Activated naive CD8-positive, alpha-beta T cell treated with anti-CD3 and anti-CD28 coated beads, Interleukin-2, amount 50 U/mL, for 16 hours (primary cell): ENCODE measurements around the gene SLC22A25.
"Not testable (repeated sequence)": the region's sequence is repeated elsewhere in the genome, so short reads cannot be mapped to it uniquely, and the experiment has no call there.

Experiments
- DNase-seq: peaks from one replicate; pipeline ENCODE4 v3.0.0-alpha.2; 2020; ENCODE audit warnings: low read depth, low spot score

SLC22A25 gene

DNA sequence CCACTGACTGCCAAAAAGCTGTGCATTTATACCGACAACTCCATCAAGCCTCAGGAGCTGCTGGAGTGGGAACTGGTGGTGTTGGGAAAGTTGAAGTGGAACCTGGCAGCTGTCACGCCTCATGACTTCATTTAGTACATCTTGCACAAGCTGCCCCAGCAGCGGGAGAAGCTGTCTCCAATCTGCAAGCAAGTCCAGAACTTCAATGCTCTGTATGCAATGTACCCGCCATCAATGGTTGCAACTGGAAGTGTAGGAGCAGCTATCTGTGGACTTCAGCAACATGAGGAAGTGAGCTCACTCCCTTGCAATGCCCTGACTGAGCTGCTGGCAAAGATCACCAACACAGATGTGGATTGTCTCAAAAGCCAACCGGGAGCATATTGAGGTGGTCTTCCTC lies at the start of gene SLC22A25:
Gene SLC22A25, minus strand, starts transcription at position 67 of the 400 bp plus-strand sequence. CDS start 13,947 bp downstream, outside the sequence.
- no peak for DNase-seq

DNA sequence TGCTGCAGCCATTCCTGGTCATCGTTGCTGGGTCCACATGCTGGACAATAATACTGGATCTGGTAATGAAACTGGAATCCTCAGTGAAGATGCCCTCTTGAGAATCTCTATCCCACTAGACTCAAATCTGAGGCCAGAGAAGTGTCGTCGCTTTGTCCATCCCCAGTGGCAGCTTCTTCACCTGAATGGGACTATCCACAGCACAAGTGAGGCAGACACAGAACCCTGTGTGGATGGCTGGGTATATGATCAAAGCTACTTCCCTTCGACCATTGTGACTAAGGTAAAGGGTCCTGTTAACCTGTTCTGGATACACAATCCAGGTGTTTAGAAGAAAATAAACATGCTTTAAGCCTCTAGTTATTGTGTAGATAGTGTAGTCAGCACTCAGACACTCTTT lies 46.9 kb upstream of the SLC22A25 start:
- no peak for DNase-seq

DNA sequence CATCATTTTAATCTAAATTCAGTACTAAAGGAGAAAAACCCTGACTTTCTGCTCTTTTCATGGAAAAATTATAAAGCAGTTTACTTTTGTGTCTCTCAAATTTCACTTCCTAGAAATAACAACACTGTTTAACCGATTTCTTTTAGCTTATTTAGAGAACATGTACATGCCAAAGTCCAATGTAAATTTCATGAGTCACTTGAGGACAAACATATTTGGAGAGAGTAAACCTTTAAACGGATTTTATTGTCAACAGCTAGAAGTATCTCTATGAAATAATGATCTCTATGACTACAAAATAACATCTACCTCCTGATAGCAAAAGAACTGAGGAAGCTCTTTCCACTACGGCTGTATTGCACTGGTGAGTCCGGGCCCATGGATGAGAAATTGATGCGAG lies 46.3 kb upstream of the SLC22A25 start:
- DNase-seq = no peak

DNA sequence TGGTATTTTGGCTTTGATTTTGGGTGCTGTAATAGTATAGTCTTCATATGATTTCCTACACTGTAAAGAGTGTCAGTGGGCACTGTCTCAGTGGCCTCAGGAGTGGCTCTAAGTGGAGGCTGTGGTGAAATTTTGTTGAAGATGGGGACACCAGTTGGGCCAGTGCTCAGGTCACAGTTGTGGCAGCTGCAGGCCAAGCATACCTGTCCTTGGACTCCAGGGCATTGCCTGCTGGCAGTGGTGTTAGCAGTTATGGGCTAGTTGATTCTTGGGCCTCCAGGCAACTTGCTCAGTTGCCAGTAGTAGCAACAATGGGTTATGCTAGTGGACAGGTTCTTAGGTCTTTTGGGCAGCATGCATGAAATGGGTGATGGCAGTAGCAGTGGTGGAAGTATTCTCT lies 39.2 kb upstream of the SLC22A25 start:
- DNase-seq = no peak

DNA sequence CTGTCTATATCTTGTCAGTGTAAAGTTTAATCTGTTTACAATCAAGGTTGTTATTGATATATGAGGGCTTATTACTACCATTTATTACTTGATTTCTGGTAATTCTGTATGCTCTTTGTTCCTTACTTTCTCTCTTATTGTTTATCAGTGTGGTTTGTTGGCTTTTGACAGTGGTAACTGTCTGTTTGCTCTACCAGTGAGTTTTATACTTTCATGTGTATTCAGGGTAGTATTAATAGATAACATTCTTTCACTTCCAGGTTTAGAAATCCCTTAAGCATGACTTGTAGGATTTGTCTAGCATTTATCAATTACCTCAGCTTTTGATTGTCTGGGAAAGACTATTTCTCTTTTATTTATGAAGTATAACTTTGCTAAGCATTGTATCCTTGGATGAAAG lies 37.5 kb upstream of the SLC22A25 start:
- no peak for DNase-seq

DNA sequence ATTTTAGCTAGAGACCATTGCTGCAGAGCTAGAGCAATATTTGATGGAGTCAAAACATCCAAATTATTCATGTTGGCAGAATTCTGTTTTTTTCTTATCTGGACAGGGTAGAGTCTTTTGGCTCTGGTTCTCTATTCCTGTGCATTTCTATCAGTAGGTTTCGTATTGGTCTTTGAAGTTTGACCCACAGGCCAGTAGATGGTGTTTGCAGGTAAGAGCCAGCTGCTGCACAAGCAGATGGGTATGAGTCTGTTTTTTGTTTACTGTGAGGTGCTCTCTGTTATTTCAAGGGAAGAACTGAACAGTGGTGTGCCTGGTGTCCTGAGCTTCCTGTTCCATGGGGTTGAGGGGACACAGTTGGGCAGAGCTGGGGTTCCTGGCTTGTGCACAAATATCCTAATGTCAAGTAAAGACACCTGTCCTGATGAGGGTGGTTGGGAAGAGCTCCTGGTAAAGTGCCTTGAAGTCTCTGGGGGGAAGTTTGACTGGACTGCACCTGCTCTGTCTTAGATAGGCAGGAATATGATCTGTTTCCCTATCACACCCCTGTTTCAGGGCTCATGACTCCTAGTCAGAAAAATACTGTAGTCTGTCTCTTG lies 34.0 kb upstream of the SLC22A25 start:
- DNase-seq = no peak

DNA sequence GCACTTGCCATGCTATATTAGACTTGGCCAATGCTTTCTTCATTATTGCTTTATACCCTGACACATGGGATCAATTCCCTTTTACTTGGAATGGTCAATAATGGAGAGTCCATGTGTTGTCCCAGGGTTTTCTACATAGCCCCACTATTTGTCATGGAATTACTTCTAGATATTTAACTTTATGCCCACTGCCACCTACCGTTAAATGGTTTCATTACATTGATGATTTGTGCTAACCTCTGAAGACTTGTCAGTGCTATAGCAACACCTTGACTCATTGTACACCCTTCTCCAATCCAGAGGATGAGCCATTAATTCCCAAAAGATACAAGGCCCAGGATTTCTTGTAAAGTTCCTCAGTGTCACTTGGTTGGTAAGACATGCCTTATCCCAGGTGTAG lies 31.4 kb upstream of the SLC22A25 start:
- no peak for DNase-seq

DNA sequence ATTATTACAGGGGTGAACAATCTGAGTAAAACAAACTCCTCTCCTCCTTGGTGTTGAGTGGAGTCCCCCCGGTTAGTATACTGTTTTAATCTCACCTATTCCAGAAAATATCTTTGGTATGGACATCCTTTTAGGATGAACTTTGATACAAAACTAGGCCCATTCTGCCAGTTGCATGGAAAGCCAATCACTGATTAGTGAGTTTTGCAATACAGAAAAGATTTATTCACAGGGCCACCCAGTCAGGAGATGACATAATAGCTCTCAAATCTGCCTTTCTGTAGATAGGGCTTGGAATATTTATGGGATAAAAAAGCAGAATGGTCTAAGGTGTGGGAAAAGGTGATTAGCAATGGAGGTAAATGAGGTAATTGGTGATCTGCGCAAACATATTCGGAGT lies 30.3 kb upstream of the SLC22A25 start:
- no peak for DNase-seq

DNA sequence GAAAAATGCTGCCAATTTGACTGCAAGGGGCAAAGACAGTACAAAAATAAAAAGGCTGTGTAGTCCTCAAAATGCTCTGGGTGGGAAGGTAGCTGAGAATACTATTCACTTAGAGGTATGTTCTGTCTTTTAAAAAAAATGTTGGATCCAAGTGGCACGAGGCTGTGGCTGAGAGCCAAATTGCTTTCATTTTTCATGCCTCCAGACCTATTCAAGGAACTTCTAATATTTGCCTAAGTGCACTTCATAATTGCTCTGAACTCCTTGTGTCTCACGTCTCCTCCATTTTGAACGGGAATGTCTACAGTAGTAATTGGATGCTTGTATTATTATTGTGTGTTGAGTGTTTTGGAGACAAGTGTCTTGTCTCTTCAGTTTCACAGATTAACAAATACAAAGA lies 19.1 kb upstream of the SLC22A25 start:
- no peak for DNase-seq

DNA sequence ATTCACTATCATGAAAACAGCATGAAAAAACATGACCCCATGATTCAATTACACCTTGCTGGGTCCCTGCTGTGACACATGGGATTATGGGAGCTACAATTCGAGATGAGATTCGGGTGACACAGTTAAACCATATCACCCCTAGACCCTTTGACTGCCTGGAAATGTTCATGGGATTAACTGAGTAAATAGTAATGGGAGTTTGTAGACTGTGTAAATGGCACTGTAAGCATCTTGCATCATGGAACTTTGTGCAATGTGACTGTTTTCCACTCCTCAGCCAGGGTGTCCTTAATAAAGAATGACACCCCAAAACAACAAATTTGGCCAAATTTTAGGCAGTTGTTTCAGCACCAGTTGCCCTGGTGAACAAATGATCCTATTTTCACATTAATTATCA lies 7.9 kb upstream of the SLC22A25 start:
- no peak for DNase-seq

DNA sequence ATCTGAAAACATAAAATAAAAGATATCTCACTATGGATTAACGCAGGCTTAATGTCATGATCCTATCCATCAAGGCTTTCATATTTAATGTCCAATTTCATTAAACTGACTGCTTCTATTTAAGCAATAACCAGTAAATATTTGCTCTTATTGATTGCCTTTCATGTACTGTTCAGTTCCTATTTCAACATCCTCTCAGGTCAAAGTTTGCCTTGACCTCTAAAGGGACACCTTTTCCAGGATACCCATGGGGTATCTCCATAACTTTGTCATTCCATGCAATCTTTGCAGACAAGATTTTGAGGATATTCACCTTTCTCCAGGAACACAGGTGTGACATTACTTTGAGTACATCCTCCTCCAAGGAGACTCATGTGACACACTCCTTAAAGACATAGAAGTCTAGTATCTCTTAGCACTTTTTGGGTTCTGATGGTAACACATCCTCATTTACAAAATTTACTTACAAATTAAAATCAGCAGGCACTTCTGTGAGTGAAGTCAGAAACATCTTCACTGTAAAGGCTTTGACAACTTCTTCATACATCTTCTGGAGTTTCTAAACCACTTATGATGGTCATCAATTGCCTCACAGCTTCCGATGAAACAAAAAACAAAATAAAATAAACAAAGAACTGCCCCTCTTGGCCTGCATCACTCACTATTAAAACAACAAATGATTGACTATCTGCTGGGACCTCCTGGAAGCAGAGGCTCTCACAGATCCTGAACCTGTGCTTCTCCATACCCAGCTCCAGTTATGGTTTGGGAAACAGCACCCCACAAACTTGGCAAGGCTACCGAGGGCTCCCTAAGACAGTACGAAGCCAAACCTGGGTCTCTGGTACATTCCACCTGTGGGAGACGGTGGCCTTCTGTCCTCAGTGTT lies 7.0 kb upstream of the SLC22A25 start:
- no peak for DNase-seq

DNA sequence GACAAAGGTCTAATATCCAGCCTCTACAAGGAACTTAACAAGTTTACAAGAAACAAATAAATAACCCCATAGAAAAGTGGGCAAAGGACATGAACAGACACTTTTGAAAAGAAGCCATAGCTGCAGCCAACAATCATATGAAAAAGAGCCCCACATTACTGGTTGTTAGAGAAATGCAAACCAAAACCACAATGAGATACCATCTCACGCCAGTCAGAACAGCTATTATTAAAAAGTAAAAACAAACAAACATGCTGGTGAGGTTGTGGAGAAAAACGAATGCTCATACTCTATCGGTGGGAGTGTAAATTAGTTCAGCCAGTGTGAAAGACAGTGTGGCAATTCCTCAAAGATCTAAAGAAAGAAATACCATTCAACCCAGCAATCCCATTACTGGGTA lies 5.6 kb upstream of the SLC22A25 start:
- DNase-seq = no peak

DNA sequence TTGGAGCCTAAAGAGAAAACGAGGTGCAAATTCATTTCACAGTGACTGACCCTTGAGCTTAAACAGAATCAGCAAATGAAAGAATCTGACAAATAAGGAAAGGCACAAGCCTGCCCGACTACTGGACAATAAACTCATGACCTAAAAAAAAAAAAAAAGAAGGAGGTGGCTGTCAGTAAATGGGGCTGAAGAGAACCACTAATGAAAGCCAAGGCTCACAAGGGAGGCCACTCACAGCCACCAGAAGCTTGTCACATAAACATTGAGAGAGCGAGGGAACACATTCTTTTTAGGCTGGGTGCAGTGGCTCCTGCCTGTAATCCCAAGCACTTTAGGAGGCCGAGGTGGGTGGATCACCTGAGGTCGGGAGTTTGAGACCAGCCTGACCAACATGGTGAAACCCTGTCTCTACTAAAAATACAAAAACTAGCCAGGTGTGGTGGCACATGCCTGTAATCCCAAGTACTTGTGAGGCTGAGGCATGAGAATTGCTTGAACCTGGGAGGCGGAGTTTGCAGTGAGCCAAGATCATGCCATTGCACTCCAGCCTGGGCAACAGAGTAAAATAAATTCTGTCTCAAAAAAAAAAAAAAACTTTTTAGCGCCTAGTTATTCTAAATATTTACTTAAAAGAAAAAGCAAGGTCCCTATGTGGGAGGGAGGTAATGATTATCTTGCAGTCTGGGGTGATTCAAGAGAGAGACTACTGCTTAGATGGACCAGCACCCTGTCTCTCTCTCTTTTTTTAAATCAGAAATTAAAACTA lies 4.0 kb upstream of the SLC22A25 start:
- not testable (repeated sequence) for DNase-seq

DNA sequence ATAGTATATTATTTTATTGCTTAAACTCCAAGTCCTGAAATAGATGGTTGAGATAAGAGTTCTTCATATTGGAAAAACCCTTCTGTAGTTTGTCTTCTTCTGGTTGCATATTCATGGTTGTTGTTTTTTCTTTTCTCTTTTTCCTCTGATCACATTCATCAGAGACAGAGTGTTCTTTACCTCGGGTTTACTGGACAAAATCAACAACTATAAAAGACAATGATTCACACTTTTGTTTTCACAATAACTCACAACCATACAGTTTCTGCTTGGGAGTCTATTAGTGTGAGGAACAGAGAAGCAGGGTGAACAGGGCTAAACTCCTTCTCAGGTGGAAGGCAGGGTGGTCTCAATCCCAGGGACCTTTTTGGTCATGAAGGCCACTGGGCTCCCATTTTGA lies 2.6 kb upstream of the SLC22A25 start:
- no peak for DNase-seq

DNA sequence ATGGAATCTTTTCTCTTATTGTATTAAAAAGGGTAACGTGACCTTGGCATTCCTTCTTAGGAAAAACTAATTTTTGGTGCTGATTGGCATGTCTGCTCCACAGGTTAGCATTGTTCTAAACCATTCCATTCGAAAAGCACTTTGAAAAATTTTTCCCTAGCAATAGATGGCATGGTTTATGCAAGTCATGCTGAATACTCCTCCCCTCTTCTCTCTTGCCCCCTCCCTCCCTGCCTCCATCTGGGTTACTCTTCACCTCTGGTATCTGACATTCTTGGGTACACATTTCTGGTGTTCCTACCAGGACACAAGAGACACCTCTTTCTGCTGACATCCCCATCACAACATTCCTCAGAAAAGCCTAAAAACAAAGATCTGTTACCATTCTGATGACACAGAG lies 1.5 kb upstream of the SLC22A25 start:
- DNase-seq = no peak

DNA sequence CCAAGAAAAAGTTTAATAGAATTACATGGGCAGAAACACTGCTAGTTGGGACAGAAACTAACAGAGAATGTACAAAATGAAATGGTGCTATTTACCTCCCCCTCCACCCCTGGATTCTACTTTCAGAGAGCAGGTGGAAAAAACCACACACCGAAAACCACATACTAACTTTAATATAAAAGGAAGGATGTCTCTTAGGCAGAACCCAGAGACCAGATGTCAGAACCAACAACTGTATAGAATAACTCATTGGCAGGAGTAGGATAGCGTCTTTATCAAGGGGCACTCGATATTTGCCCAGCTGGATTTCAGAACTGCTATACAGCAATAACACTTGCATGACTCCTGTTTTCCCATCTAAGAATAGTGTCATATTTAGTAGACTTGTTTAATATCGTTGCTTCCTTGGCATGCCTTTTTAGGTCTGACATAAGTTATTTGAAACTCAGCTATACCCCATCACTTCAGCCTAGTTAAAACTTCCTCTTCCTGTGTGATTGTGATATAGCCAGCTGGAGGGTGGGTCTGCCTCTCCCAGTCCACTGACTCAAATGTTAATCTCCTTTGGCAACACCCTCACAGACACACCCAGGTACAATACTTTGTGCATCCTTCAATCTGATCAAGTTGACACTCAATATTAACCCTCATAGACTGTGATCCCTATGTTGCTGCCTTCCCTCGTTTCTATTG lies 1.2 kb downstream of the SLC22A25 start:
- no peak for DNase-seq

DNA sequence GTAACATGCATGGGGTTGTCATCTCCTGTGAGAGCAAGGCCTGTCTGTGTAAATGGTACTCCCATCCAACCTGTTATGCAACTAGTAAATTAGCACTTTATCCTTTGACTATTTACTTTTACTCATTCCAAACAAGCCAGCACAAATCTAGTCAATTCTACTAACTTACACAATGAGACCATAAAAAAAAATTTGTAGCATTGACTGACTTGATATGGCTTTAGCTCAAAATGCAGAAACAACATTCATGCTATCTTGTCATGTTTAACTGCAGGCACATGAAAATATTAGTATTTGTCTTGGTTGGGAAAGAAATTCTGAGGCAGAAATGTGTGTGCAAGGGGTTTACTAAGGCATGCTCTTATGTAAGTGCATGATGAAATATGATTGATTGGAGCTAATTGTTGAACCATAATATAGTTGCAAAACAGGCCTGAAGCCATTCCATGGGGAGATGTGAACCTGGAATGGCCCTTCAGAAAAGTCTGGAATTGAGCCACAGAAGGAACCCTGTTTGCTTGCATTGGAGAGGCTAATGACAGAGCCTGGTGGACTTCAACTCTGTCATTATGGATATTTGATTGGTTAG lies 2.5 kb downstream of the SLC22A25 start:
- no peak for DNase-seq

DNA sequence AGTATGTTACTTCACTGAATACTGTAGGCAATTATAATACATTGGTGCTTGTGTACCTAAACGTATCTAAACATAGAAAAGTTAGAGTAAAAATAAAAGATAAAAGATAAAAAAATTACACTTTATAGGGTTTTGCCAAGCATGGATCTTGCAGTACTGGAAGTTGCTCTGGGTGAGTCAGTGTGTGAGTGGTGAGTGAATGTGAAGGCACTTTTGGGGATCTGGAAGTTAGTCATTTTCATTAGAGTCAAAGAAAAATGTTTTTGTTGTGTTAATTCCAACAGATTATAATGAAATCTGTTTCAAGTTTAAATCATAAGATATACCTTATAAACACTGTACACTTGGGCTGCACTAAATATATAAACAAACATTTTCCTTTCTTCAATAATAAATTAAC lies 3.3 kb downstream of the SLC22A25 start:
- DNase-seq = no peak

DNA sequence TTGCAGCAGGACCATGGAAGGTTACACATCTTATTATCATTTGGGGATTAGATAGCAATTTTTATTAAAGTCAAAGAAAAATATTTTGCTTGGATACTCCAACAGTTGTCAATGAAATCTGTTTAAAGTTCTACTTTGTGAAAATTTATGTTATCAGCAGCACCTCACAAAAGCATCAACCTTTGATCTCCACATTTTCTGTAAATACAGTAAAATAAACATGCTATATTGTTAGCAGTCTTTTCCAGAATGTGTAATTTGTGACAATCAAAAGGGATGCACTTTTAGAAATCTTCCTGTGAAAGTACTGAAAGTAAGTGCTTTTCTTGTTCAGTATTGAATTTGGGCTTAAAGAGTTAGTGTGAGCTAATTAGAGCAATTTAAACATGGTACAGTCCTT lies 4.1 kb downstream of the SLC22A25 start:
- DNase-seq = no peak

DNA sequence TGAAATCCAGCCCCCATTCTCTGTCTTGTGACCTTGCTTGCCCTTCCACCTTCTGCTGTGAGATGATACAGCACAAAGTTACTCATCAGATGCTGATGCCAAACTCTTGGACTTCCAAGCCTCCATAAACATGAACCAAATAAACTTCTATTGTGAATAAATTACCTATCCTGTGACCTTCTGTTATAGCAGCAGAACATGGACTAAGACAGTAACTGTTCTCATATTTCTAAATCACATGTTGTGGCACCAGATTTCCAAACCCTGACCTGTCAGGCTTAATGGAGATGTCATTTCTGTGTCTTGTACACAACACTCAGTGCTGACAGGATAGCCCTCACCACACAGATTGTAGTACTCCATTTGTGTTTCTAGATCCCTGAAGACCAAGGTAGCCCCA lies 6.0 kb downstream of the SLC22A25 start:
- no peak for DNase-seq
